NCI-H1436 (cell line): Measurements from ENCODE around the gene HOXB9.

Source experiments
- DNase-seq: peaks from one replicate; lab custom pipeline; 2025; lab: John Stamatoyannopoulos, UW

The HOXB9 gene

DNA sequence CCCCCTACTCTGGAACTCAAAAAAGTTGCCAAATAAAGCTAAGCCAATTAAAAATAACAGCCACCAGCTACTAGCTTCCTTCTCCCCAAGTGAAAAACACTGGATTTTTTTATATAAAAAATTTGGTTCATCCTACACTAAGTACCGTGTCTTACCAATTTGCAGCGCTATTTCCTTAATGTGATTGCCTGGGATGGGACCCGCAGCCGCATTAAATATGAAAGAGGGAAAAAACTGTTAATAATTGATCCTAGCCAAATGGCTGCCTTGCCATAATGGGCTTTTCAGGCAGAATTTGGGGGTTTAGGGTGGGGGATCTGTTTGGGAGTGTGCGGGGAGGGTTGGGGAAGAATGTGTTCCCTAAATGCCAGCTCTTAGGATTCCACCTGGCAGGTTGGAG, 2.0 kb downstream of the HOXB9 start:
- no peak for DNase-seq

DNA sequence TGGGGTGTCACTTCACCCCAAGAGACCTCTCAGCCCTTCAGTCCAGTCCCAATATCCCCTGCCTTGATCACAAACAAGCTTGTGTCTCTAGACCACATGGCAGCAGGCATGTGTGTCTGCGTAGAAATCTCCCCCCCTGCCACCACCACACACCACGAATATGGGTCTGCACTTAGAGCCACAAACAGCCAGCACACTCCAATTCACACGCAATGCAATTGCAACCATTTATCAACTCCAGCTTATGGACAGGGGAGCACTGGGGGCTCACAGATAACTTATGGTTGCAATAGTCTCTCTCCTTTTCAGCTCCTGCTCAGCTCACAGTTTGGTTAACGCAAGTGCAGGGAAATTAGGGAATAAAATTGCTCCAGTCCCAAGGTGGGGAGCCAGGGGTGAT, 2.6 kb downstream of the HOXB9 start:
- DNase-seq = no peak

DNA sequence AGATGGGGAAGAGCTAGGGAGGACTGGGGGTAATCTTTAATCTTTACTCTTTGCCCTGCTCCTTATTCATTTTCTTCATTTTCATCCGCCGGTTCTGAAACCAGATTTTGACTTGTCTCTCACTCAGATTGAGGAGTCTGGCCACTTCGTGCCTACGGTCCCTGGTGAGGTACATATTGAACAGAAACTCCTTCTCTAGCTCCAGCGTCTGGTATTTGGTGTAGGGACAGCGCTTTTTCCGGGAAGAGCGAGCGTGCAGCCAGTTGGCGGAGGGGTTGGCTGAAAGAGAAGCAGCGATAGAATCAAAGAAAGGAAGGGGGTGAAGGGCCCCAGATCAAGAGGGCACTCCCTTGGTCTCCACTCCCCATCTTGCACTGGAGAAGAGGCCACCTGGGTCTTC, 3.3 kb downstream of the HOXB9 start:
- DNase-seq = no peak

DNA sequence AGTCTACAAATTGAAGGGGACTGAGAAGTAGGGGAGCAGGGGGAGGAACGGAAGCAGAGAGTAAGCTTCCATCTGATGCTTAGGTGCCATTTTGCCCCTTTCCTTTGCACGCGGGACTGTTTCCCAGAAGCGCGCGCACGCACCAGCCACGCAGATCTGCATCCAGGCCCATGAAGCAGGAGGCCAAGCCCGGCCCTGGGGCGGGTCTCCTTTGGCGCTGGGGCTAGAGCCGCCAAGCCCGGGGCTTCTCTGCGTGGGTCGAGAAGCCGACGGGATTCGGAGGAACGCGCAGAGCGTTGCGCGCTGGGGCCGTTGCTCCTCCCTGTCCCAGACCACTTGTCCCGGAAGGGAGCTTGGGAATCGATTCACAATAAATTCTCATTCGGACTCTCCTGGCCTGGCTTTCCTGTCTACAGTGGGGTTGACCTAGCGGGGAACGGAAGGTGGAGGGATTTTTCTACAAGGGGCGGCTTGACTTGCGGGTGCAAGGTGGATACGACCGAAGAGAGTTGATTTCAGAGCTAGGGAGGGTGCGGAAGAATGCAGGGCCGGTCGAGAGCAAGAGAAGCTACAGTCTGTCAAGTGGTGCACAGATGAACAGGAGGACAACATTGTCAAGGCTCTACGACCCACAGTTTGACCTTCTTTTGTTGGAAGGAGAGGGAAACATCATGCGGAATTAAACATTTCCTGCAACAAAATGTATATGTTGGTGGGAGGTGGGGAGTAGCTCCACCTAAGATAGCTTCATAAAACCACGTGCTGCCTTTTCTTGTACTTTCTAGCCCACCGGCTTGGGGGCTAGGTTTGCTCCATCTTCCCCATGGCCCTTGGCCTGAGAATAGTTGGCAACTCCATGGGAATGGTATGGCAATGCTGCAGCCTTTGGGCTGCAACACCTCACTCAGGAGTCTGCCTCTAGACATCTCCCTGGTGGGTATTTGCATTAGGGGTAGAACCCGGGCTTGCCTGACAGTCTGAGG, 4.5 kb downstream of the HOXB9 start:
- DNase-seq = no peak

DNA sequence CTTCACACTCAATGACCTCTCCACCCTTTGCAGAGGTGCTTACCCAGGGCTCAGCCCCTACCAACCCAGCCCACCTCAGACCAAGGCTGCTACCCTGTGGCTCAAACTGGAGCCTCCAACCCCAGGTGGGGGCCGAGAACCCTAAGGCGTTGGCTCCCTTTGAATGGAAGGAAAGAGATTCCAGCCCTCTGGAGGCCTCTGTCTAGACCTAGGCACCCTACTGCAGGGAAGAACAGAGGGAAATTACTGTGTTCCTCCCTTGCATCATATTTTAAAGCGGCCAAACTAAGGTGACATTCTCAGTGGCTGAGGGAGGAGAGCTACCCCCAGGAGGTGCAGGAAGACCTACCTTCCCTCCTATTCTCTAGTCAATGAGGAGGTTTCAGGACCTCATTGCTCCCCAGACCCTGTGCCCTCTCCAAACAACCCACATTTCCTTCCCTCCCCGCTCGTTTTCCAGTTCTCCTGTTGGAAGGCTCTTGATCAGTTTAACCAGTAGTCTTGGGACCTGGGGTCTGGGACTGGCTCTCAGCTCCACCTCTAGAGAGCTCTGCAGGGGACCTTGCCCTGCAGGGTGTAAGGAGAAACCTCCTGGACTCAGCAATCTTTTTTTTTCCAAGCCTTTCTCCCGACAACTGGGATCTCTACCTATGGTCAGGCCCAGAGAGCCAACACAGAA, 5.6 kb downstream of the HOXB9 start:
- DNase-seq = no peak

DNA sequence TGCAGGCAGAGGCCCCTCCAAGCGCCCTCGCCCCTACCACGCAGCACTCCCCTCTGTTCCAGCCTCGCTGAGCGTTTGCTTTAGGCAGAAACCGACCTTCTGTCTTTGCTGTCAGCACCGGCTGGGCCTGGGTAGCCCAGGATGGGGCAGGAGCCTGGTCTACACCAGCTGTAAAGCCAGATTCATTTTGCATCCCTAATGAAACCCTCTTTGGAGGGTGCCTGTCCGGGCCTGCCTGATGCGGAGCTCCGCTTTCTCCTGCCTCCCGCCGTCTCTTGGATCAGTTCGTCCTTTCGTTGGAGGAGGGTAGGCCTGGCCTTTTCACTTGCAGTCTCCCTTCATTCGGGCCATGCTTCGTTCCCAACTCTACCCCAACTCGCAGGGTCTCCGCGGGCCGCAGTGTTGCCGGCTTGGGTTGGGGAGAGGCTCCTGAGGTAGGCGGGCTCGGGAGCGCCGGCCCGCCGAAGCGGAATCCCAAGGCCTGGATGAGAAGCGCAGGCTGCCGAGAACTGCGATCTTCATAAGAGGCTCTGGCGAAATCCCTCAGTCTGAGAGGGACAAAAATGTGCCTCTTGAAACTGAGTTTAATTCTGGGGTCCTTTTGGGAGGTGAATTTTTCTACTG, 6.2 kb downstream of the HOXB9 start:
- DNase-seq = no peak

DNA sequence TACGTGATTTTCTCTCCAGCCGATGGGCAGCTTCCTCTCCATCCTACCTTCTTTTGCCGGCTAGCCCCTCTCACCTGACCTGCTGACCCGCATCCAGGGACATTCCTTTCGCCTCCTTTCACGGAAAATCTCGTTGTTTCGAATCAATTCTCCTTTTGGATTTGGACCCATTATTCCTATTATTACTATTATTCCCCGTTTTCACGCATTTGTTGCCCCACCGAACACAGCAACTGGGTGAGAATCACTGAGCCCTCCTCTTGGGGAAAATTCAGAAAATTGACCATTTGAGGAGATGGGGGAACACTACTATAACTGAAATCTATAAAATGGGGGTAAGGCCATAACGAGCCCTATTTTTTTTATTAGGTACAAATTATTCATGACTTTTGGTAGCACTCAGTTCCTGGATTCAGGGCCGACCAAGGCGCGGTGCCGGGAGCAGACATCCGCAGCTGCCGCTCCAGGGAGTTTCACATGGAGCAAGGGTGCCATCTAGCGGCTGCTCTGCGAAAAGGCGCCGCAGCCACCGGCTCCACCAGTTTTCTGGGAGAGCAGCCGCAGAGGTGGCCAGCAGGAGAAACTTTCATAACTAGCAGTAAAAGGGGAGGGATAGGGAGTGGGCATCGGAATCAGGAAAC, 7.8 kb downstream of the HOXB9 start:
- DNase-seq = peak; percentile 70

DNA sequence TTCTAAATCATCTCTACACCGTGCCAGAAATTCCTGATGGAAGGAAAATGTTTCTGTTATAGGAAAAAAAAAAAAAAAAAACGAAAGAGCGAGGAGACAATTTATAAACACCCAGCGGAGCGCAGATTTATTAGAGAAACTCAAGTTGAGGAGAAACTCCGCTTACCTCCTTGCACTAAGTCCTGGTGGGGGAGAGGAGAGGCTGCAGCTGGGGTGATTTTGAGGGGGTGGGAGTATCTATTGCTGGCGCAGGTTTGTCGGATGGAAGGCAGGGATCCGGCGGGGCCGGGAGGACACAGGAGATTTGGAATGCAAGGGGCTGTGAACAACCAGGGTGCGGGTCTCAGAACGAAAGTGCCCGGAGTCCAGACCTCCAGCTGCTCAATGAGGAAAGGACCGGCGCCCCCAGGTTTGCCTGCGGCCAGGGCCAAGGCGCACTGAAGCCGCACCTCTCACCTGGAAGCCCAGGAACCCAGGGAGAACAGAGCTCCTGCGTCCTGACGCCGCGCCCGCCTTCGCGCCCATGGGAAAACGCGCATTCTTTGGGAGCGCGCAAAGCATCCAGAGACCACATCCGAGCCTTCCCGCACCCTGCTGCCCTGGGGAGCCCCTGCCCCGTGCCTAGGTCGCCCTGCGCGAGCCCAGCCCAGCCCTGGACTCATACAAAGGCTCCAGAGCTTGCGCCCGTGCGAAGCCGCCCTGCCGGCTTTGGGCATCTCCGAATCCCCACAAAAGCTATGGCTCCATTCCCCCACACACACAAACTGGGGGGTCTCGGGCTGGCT, 8.5 kb downstream of the HOXB9 start:
- DNase-seq = no peak

DNA sequence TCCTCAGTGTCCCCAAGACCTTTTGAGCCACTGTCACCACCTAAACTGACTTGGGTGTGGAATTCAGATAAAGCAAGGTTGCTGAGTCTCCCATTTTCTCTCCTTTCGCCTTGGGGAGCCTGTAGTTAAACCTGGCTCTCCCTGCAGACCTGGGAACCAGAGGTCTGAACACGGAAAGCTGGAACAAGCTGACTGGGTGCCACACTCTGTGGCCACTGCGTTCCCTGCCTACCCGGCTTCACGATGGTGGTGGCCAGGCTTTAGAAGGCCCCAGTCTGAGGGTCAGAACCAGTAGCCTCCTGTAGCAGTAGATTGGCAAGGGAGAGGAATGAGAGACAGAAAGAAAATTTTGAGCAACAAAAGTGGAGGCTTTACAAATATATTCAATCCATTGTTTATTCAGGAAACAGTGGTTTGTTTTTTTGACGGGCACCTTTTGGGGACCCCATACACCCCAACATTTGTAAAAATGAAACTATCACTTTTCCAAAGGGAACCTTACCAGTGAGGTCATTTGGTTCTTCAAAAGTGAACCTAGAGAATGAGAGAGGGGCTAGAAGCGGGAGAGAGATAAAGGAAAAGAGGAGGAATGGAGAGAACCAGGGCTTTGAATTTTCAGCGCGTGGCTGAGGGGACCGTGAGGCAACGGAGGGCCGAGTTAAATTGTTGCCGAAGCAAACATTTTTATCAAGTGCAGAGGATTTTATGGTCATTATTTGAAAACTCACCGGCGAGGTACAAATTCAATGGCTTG, 9.3 kb downstream of the HOXB9 start:
- DNase-seq = no peak

DNA sequence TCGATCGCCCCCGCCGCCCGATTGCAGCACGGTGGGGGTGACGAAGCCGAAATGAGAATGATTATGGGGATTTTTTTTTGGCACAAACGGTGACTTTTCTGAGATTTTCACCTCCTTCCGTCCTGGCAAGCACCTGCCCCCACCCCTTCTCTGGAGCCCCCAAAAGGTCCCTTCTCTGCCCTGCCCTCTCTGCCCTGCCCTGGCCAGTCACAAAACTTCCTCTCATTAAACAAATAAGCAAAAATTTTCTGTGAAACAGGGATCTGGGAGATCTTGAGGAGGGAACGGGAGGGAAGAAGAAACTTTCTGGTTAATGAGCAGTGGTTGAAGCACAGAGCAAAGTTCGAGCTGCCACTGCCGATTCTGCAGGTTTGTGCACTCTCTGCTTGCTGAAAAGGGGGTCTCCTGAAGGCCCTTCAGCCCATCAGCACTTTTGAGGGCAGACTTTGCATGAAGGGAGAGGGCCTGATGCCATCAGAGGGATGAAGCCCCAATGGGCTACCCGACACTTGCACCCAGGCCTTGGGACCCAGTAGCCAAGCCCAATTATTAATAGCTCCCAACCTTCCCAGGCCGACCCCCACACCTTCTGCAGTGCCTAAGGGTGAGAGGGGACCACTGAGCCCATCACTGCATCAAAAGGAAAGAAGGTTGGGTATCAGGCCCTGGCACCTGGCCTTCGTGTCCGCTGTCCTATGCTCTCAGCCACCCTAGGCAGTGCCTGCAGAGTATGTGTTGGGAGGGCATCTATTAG, 10.0 kb downstream of the HOXB9 start:
- DNase-seq = no peak

DNA sequence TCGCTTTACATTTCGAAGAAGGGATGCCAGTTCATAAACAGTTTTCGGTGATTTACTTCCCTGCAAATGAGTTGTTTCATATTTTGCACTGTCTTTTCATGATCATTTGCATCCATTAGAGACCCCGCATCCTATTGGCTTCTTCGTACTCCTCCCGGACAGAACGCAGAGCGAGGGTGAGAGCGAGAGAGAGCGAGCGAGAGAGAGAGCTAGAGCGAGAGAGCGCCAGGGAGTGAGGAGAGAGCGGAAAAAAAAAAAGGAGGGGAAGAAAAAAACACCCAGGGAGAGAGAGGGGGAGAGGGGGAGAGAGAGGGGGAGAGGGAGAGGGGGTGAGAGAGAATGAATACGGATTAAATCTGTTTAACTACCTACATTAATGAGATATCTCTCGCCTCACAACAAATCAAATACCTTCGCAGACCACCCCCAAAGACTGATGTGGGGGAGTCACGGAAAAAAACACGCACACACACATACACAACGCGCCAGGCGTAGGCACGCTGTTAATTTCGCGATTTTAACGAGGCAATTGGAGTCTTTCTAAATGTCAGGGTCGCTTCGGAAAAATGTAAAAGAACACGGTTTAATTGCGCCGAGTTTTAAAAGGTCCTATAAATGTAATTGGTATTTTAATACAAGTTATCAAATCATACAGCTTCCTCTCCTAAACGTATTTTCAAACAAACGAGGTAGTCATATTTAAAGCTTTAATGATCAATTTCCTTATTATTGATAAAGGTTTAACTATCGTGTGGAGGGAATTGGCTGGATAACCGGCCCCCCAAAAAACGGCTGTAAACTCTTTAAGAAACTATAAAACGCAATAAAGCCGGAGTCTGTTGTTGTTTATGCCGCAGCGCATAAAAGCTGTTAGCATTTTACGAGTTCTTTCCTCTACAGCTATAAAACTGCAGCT, 10.9 kb downstream of the HOXB9 start, which contains the start of gene HOXB8:
HOXB8 (minus strand) TSS at position 246 of the 916 bp plus-strand sequence. CDS start 588 bp downstream, outside the sequence.
- DNase-seq = no peak

DNA sequence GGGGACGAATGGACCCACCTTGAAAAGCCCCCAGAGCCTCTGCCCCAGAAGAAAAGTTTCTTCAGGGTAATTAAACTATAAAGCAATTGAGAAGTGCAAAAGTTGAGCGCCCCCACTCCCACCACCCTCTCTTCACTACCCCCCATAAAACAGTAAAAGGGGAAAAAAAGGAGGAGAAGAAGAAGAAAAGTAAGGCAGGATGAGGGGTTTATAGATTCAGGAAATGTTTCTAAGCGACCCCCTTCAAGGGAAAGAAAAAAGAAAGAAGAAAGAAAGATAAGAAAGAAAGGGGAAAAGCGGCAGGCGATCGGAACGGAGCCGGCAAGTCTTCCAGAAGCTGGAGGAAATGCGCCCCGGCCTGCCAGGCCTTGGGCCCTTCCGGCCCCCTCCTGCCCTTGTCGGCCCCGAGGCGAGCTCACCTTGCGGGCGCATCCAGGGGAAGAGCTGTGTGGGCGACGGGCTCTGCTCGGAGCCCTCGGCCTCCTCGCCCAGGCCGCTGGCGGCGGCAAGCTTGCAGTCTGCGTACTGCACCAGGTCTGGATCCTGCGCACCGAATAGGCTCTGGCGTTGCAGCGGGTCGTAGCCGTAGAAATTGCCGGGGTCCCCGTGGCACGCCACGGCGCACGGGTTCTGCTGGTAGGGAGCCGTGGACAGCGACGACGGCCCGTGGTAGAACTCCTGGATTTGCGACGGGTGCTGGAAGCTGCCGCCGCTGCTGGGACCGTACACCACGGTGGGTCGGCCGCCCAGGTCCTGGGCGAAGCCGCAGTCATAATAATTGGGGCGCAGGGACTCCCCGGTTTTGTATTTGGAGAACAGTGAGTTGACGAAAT, 12.1 kb downstream of the HOXB9 start:
- no peak for DNase-seq

DNA sequence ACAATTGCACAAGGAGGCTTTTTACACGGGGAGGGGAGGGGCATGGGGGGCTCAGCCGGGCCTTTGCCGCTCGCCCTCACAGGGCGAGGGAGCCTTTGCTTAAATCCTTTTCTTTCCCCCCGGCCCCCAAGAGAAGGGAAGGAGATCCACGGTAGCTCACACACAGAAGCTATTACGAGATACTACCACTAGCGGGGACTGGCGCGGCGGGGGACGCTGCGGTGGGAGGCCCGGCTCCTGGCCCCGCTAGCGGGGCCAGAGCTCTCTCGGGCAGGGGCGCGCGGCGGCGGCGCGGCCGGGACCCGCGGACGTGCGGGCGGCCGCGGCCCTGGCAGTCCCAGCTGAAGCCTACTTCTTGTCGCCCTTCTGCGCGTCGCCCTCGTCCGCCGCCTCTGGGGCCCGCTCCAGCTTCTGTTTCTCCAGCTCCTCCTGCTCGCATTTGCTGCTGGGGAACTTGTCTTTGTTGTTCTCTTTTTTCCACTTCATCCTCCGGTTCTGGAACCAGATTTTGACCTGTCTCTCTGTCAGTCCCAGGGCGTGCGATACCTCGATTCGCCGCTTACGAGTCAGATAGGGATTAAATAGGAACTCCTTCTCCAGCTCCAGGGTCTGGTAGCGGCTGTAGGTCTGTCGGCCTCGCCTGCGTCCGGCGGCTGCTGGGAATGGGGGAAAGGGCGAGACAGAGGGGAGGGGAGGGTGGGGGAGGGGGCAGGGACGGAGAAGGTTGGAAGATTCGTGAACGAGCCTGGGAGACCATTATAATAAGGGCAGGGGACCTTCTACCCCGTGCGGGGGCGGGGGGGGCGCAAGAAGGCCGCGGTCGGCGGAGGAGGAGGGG, 13.1 kb downstream of the HOXB9 start:
- peak; percentile 22 for DNase-seq

DNA sequence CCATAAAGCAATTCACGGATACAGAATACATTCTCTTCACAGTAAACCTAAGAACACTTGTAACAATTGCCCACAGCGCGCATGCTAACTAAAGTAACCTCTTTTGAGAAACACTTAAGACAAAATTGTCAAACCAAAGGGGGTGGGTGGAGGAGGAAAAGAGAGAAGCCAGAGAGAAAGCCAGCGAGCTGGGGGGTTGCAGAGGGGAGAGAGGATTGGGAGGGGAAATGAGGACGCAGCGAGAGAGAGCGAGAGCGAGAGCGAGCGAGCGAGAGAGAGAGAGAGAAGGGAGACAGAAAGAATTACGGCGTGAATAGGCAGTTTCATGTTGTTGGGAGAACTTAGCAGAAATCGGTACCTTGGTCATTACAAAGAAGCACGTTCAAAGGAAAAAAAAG, 13.7 kb downstream of the HOXB9 start:
- peak; percentile 23 for DNase-seq

DNA sequence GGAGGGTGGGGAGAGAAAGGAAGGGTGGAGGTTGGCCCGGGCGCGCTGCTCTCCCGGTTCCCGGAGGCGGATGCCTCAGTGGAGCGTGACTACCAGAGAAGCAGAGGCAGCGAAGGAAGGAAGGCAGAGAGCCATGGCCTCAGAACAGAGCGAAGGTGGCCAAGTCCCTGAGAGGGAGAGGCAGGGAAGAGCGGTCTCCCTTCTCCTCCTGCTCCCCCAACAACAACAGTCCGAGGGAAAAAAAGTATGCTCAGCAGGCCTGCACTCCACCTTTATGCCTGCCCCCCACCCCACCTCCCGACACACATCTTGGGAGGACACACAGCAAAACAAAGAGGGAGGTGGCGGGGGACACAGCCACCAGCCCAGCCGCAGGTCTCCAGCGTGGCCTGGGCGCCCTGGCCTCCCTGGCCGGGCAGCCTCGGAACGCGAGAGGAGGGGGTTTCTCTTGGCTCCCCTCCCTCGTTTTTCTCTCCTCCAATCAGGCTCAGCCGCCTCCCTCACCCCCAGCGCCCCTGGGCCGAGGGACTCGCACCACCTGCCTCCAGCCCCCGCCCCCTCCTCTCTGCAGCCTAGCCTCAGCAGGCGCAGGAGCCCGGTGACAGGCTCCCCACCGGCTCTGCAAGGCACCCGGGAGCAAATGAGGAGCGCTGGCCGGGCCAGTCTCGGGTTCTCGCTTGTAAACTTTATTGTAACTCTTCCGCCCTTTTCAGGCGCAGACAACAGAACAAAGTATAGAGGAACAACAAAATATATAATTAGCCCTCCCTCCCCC, 14.3 kb downstream of the HOXB9 start:
- peak; percentile 44 for DNase-seq

DNA sequence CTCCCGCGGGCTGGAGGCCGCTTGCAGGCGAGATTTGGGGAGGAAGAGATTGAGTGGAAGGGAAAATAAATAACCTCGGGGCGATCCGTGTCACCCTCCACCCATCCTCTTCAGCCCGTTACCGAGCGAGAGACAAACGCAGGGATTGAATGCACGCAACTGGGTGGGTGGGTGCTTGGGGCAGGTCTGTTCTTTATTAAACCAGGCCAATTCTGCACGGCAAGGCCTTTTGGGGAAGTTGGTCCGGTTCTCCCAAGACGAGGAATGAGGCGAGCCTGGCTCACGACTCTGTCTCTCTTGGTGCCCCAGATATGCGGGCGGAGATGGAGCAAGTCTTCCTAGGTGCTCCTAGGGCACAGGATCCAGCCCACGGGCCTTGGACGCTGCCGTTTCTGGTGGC, 14.9 kb downstream of the HOXB9 start:
- no peak for DNase-seq
